K562 (cell line): ENCODE data around the gene CTRL. TPM values are rescaled to one million over a fixed set of nuclear protein-coding genes. Genes with fewer than 3 reads are reported as not detected.
A peak's percentile ranks its signal among the peaks of the same experiment; 100 is the strongest.

Source experiments
- ATAC-seq: fragments of 200-7000 bp; cut with Tn5 transposase; 3 replicates; pipeline ENCODE4 v1.9.1; 2020; ENCODE audit warnings: moderate library complexity
- BruUV-seq: library from RNA; stranded (reverse); fragments of 400-500 nt; replicated peaks from 2 replicates; lab custom pipeline; 2021; lab: Mats Ljungman, UMichigan
- CTCF ChIA-PET: fragments of 300-600 bp; formaldehyde crosslinking; extraction: SDS; loops from one replicate; lab custom pipeline; 2021; ENCODE audit warnings: low intra/inter-chr PET ratio; lab: Yijun Ruan, JAX
- POLR2A ChIA-PET: fragments of 300-600, 350-650 bp; sonication (Branson Sonifier 250); formaldehyde crosslinking; extraction: SDS; loops from one replicate; lab custom pipeline; 2021; ENCODE audit warnings: antibody characterized with exemption, inconsistent platforms; lab: Yijun Ruan, JAX
- DNase-seq, 4 experiments: peaks; one replicate each; pipeline versions ENCODE4 v3.0.0 to v3.0.0-alpha.2; 2011 to 2018; ENCODE audit warnings: low spot score in 3 of 4, mixed read lengths in 3 of 4; ENCODE audit errors: extremely low read depth in 1 of 4
- FAIRE-seq: peaks from 2 replicates; lab custom pipeline; 2011; peaks lifted over from hg19 to GRCh38; lab: Jason Lieb, UNC
- H2AFZ ChIP-seq: 2 replicates; pipeline ENCODE4 v1.6.0; 2011; ENCODE audit warnings: low read depth, low read length, control low read depth, inconsistent platforms
- H3K27ac ChIP-seq: fragments of 200-600 bp; 3 replicates; pipeline ENCODE4 v1.8.0; 2011; ENCODE audit warnings: low read depth, mild to moderate bottlenecking, control low read depth, inconsistent platforms, low read length, moderate library complexity, mixed read lengths; ENCODE audit errors: extremely low read depth
- H3K27me3 ChIP-seq, 2 experiments: fragments of 300-600 bp in 1 of 2; 2 replicates in 1 of 2; 3 replicates in 1 of 2; pipeline versions ENCODE4 v1.6.0 to v1.8.0; 2011; ENCODE audit warnings: inconsistent platforms in 2 of 2, low read length in 2 of 2, mild to moderate bottlenecking in 1 of 2, mixed read lengths in 1 of 2, moderate library complexity in 1 of 2; ENCODE audit not compliant: control insufficient read depth in 2 of 2, insufficient read depth in 2 of 2
- H3K36me3 ChIP-seq: fragments of 300-600 bp; 3 replicates; pipeline ENCODE4 v1.8.0; 2011; ENCODE audit warnings: mild to moderate bottlenecking, low read length, inconsistent platforms; ENCODE audit not compliant: control insufficient read depth, insufficient read depth
- H3K4me1 ChIP-seq, 2 experiments: fragments of 200-600 bp in 1 of 2; replicated peaks in 1 of 2; 2 replicates in 1 of 2; 3 replicates in 1 of 2; pipeline versions ENCODE4 v1.5.1 to v1.8.0; 2011; ENCODE audit warnings: inconsistent platforms in 2 of 2, low read length in 2 of 2, mild to moderate bottlenecking in 1 of 2, mixed read lengths in 1 of 2, moderate library complexity in 1 of 2; ENCODE audit not compliant: control insufficient read depth in 2 of 2, insufficient read depth in 2 of 2
- H3K4me2 ChIP-seq: 2 replicates; pipeline ENCODE4 v1.6.1; 2011; ENCODE audit warnings: low read length, control low read depth, inconsistent platforms, mixed read lengths; ENCODE audit not compliant: insufficient read depth
- H3K4me3 ChIP-seq: fragments of 200-600 bp; sonication (generic), shearing (Covaris generic); 2 replicates; pipeline ENCODE4 v1.5.1; 2016; ENCODE audit warnings: control low read depth, inconsistent platforms
- H3K79me2 ChIP-seq: fragments of 200-600 bp; 3 replicates; pipeline ENCODE4 v1.8.0; 2011; ENCODE audit warnings: low read length, inconsistent platforms; ENCODE audit not compliant: control insufficient read depth, insufficient read depth
- H3K9ac ChIP-seq, 2 experiments: 2 replicates each; pipeline versions ENCODE4 v1.6.0 to v1.6.1; 2011; ENCODE audit warnings: low read depth in 2 of 2, low read length in 2 of 2, control low read depth in 1 of 2, inconsistent platforms in 1 of 2, mild to moderate bottlenecking in 1 of 2, mixed read lengths in 1 of 2; ENCODE audit not compliant: insufficient read depth in 1 of 2
- H3K9me1 ChIP-seq: one replicate; pipeline ENCODE4 v1.6.0; 2011; ENCODE audit warnings: inconsistent platforms, mild to moderate bottlenecking, low read length, moderate library complexity; ENCODE audit not compliant: control insufficient read depth, insufficient read depth
- H3K9me3 ChIP-seq: replicated peaks from 2 replicates; pipeline ENCODE4 v1.5.1; 2011; ENCODE audit warnings: low read depth, low read length, inconsistent platforms; ENCODE audit not compliant: control insufficient read depth, insufficient read depth
- H4K20me1 ChIP-seq: replicated peaks from 2 replicates; pipeline ENCODE4 v1.6.1; 2011; ENCODE audit warnings: low read length, inconsistent platforms, mixed read lengths; ENCODE audit not compliant: control insufficient read depth, insufficient read depth
- MED1 ChIP-seq: sonication (generic); formaldehyde crosslinking; IDR thresholded peaks from 2 replicates; pipeline ENCODE4 v1.8.1; 2023; ENCODE audit warnings: missing genetic modification reagents, borderline replicate concordance
- SPI1 ChIP-seq: IDR thresholded peaks from 2 replicates; pipeline ENCODE4 v1.6.1; 2011; ENCODE audit warnings: low read depth, low read length, control low read depth, borderline replicate concordance
- ZNF766 ChIP-seq: fragments of 200-800 bp; sonication (Bioruptor generic); conservative IDR thresholded peaks from 2 replicates; pipeline ENCODE4 v1.6.1; 2016; ENCODE audit warnings: missing genetic modification characterization, missing compliant biosample characterization
- WGBS: fragments of 100-300 bp; shearing (Covaris generic); methylation state at CpG from one replicate; pipeline ENCODE4 v1.1.6; 2016; ENCODE audit warnings: low coverage, mixed read lengths; ENCODE audit not compliant: insufficient coverage; ENCODE audit errors: missing lambda C conversion rate; 5-methylcytosine and 5-hydroxymethylcytosine counted together
- in situ Hi-C: fragments of 300-500 bp; cut with MboI; formaldehyde crosslinking; loops from 4 replicates; pipeline ENCODE4 v1.15.0; 2018; ENCODE audit warnings: inconsistent platforms, mixed read lengths
- intact Hi-C: fragments of 100-400 bp; cut with micrococcal nuclease; formaldehyde crosslinking; loops from 2 replicates; pipeline ENCODE4 v1.14.2; 2022
- polyA plus RNA-seq, 8 experiments: library from polyadenylated mRNA; depleted of rRNA in 4 of 8; stranded (reverse) in 5 of 8; unstranded in 3 of 8; fragments of >200 nt; fragmentation: Nextera tagmentation in 2 of 8; fragmentation: Illumina TruSeq in 1 of 8; extraction: Ambion mirVana in 2 of 8; extraction: Trizol in 1 of 8; gene quantifications; 2 replicates each; pipeline versions ENCODE4 v1.2.1 to v1.2.3, GENCODE V29; 2011 to 2014; ENCODE audit warnings: inconsistent platforms in 1 of 8, missing spikeins in 1 of 8
- total RNA-seq, 7 experiments: library from RNA; depleted of rRNA in 6 of 7; stranded (reverse); fragments of >200 nt in 6 of 7; fragmentation: Illumina TruSeq in 2 of 7; extraction: Trizol in 2 of 7; gene quantifications; 2 replicates each; pipeline versions ENCODE4 v1.2.1 to v1.2.3, GENCODE V29; 2011 to 2021; ENCODE audit warnings: low replicate concordance in 1 of 7
- TF ChIP-seq, protein P1 (sequence below): sonication (generic); formaldehyde crosslinking; IDR thresholded peaks from 2 replicates; pipeline ENCODE4 v1.8.1; 2023; ENCODE audit warnings: mild to moderate bottlenecking, missing genetic modification reagents
- TF ChIP-seq, protein P2 (sequence below): sonication (generic); formaldehyde crosslinking; IDR thresholded peaks from 2 replicates; pipeline ENCODE4 v1.4.0; 2020; ENCODE audit warnings: mild to moderate bottlenecking, missing genetic modification reagents
- TF ChIP-seq, protein P3 (sequence below), 2 experiments: fragments of 450-650 bp in 1 of 2; sonication (generic) in 1 of 2; formaldehyde crosslinking in 1 of 2; IDR thresholded peaks; 2 replicates each; pipeline versions ENCODE4 v1.7.1 to v1.9.0; 2016 to 2022; ENCODE audit warnings: inconsistent platforms in 1 of 2, mild to moderate bottlenecking in 1 of 2, missing genetic modification reagents in 1 of 2

The CTRL gene
- total and polyA plus RNA-seq, 9 of the 15 experiments (the other 6 are each of a cell fraction or from before 2014, with no cell fraction given): 1.4 to 5.6 (median 2.5) TPM

DNA sequence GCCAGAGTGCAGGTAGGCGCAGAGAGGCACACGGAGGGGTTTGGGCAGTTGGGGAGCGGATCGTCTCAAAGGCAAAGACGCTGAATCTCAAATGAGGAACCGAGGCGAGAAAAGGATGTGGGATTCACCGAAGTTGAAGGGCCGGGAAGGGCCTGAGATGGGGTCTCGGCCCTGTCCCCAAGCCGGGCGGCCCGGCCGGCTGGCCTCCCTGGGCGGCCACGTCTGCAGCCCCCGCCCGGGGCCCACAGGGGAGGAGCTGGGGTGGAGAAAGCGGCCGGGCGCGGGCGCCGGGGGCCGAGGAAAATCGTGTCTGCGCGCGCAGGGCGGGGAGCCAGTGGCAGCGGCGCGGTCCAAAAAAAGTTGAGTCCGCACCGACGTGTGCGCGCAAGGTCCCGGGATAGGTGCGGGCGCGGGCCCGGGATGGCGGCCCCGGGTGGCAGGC, 36.3 kb upstream of the CTRL start:
- H3K79me2 ChIP-seq: peaks cover 28% of the 10 kb centered on the region
- peak overlapping the region; percentile 84 for H3K4me3 ChIP-seq
- H2AFZ ChIP-seq: peak overlapping the region; percentile 97
- H3K27ac ChIP-seq: peak overlapping the region; percentile 94
- peak overlapping the region; percentile 94 to 97 for H3K9ac ChIP-seq
- H3K27me3 ChIP-seq: no peaks in the 10 kb centered on the region
- under 1% methylated on average over 23 of the region's 45 CpGs for WGBS
- in situ Hi-C loops (no loop called here), intact Hi-C loops (no loop called here)
- no TSS peak for BruUV-seq
- H3K9me3 ChIP-seq: no peaks in the 10 kb centered on the region
- ChIA-PET POLR2A (interaction anchor here (1.0 to 1.2 kb wide), 2 partner anchors 8 to 74 kb away, joined by 5 read pairs; no protein-coding TSS in a partner anchor), CTCF (no interaction called here)
- peaks cover 23% of the 10 kb centered on the region; the same call in 2 of the 3 replicates for H3K36me3 ChIP-seq
- peaks cover 23 to 49% of the 10 kb centered on the region in 2 experiments; a peak in 4 of 5 replicates for H3K4me1 ChIP-seq
- FAIRE-seq (no peak), ATAC-seq (peak; percentile 67), DNase-seq (peak; percentile 64 to 84 (median 78))
- peak overlapping the region; percentile 98 for H3K4me2 ChIP-seq
- peaks cover 8% of the 10 kb centered on the region for H3K9me1 ChIP-seq
- peaks cover 23% of the 10 kb centered on the region for H4K20me1 ChIP-seq
- TF ChIP-seq, protein P1, sequence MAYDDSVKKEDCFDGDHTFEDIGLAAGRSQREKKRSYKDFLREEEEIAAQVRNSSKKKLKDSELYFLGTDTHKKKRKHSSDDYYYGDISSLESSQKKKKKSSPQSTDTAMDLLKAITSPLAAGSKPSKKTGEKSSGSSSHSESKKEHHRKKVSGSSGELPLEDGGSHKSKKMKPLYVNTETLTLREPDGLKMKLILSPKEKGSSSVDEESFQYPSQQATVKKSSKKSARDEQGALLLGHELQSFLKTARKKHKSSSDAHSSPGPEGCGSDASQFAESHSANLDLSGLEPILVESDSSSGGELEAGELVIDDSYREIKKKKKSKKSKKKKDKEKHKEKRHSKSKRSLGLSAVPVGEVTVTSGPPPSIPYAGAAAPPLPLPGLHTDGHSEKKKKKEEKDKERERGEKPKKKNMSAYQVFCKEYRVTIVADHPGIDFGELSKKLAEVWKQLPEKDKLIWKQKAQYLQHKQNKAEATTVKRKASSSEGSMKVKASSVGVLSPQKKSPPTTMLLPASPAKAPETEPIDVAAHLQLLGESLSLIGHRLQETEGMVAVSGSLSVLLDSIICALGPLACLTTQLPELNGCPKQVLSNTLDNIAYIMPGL (CRISPR knock-in tag): no peak
- TF ChIP-seq, protein P2, sequence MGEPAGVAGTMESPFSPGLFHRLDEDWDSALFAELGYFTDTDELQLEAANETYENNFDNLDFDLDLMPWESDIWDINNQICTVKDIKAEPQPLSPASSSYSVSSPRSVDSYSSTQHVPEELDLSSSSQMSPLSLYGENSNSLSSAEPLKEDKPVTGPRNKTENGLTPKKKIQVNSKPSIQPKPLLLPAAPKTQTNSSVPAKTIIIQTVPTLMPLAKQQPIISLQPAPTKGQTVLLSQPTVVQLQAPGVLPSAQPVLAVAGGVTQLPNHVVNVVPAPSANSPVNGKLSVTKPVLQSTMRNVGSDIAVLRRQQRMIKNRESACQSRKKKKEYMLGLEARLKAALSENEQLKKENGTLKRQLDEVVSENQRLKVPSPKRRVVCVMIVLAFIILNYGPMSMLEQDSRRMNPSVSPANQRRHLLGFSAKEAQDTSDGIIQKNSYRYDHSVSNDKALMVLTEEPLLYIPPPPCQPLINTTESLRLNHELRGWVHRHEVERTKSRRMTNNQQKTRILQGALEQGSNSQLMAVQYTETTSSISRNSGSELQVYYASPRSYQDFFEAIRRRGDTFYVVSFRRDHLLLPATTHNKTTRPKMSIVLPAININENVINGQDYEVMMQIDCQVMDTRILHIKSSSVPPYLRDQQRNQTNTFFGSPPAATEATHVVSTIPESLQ (CRISPR knock-in tag): 0 out of 2 replicates have a peak, but pooled peaks have one; percentile 25
- 0 out of 2 replicates have a peak, but pooled peaks have one; percentile 49 for TF ChIP-seq ZNF766 (CRISPR knock-in tag)
- 0 out of 2 replicates have a peak, but pooled peaks have one; percentile 27 for TF ChIP-seq MED1 (CRISPR knock-in tag)
- 0 out of 2 replicates have a peak, but pooled peaks have one; percentile 23 for TF ChIP-seq SPI1
- TF ChIP-seq, protein P3, sequence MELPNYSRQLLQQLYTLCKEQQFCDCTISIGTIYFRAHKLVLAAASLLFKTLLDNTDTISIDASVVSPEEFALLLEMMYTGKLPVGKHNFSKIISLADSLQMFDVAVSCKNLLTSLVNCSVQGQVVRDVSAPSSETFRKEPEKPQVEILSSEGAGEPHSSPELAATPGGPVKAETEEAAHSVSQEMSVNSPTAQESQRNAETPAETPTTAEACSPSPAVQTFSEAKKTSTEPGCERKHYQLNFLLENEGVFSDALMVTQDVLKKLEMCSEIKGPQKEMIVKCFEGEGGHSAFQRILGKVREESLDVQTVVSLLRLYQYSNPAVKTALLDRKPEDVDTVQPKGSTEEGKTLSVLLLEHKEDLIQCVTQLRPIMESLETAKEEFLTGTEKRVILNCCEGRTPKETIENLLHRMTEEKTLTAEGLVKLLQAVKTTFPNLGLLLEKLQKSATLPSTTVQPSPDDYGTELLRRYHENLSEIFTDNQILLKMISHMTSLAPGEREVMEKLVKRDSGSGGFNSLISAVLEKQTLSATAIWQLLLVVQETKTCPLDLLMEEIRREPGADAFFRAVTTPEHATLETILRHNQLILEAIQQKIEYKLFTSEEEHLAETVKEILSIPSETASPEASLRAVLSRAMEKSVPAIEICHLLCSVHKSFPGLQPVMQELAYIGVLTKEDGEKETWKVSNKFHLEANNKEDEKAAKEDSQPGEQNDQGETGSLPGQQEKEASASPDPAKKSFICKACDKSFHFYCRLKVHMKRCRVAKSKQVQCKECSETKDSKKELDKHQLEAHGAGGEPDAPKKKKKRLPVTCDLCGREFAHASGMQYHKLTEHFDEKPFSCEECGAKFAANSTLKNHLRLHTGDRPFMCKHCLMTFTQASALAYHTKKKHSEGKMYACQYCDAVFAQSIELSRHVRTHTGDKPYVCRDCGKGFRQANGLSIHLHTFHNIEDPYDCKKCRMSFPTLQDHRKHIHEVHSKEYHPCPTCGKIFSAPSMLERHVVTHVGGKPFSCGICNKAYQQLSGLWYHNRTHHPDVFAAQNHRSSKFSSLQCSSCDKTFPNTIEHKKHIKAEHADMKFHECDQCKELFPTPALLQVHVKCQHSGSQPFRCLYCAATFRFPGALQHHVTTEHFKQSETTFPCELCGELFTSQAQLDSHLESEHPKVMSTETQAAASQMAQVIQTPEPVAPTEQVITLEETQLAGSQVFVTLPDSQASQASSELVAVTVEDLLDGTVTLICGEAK (IDR thresholded peaks at IDR 0.05): 0 out of 2 replicates have a peak, but pooled peaks have one; percentile 37
- TF ChIP-seq, protein P3 (CRISPR knock-in tag; IDR thresholded peaks at IDR 0.05): no peak
